ENCODE measurements around the gene JUN.

DNA sequence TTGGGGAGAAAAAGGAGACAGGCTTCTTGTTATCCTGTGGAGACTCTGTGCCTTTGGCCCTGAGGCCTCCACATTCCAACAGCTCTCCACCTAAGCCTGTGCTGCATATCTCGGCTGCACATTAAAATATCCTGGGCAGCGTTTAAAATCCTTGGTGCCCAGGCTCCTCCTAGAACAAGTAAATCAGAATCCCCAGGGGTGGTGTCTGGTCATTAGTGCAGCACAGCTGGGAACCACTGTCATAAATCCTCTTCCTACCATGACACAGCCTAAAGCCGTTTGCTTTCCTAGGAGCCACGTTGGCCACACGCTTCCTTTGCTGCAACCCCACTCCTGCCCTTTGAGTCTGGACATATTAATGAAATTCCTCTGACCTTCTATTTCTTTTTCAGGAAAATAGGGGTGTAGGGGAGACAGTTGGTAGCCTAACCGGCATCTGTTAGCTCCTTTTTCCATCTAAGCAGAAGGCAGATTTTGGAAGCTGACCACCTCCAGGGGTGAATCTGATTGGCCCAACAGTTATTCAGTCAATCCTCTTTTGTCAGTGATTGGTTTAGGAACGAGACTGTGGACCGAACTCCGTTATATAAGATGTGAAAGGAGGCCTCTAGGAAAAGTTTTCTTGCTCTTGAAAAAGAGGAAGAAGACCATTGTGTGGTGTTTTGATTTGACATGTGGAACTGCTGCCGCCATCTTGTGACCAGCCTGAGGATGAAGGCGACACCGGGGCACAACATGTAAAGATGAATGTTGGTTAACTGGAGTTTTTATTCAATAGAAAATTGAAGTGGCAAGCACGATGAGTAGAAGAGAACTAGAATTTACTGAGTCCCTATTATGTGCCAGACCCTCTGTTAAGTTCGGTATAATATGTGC, 41.9 kb downstream of the JUN start:
- TF ChIP-seq, protein P1, sequence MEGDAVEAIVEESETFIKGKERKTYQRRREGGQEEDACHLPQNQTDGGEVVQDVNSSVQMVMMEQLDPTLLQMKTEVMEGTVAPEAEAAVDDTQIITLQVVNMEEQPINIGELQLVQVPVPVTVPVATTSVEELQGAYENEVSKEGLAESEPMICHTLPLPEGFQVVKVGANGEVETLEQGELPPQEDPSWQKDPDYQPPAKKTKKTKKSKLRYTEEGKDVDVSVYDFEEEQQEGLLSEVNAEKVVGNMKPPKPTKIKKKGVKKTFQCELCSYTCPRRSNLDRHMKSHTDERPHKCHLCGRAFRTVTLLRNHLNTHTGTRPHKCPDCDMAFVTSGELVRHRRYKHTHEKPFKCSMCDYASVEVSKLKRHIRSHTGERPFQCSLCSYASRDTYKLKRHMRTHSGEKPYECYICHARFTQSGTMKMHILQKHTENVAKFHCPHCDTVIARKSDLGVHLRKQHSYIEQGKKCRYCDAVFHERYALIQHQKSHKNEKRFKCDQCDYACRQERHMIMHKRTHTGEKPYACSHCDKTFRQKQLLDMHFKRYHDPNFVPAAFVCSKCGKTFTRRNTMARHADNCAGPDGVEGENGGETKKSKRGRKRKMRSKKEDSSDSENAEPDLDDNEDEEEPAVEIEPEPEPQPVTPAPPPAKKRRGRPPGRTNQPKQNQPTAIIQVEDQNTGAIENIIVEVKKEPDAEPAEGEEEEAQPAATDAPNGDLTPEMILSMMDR (IDR thresholded peaks at IDR 0.05; ENCODE audit: poor library complexity, severe bottlenecking), result no peak
- TF ChIP-seq EZH2 (IDR thresholded peaks at IDR 0.05; ENCODE audit: borderline replicate concordance, insufficient read depth, low read length, poor library complexity, severe bottlenecking) (no peak), POLR2AphosphoS5 (IDR thresholded peaks at IDR 0.05) (no peak), TAF1 (IDR thresholded peaks at IDR 0.05; ENCODE audit: low read depth) (no peak), RAD21 (conservative IDR thresholded peaks at IDR 0.05) (no peak)
- TF ChIP-seq, protein P2, sequence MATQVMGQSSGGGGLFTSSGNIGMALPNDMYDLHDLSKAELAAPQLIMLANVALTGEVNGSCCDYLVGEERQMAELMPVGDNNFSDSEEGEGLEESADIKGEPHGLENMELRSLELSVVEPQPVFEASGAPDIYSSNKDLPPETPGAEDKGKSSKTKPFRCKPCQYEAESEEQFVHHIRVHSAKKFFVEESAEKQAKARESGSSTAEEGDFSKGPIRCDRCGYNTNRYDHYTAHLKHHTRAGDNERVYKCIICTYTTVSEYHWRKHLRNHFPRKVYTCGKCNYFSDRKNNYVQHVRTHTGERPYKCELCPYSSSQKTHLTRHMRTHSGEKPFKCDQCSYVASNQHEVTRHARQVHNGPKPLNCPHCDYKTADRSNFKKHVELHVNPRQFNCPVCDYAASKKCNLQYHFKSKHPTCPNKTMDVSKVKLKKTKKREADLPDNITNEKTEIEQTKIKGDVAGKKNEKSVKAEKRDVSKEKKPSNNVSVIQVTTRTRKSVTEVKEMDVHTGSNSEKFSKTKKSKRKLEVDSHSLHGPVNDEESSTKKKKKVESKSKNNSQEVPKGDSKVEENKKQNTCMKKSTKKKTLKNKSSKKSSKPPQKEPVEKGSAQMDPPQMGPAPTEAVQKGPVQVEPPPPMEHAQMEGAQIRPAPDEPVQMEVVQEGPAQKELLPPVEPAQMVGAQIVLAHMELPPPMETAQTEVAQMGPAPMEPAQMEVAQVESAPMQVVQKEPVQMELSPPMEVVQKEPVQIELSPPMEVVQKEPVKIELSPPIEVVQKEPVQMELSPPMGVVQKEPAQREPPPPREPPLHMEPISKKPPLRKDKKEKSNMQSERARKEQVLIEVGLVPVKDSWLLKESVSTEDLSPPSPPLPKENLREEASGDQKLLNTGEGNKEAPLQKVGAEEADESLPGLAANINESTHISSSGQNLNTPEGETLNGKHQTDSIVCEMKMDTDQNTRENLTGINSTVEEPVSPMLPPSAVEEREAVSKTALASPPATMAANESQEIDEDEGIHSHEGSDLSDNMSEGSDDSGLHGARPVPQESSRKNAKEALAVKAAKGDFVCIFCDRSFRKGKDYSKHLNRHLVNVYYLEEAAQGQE (IDR thresholded peaks at IDR 0.05; ENCODE audit: borderline replicate concordance), result no peak

Measured in neural cell (in vitro differentiated cells).